Tracheal epithelial cell (primary cell): ENCODE results near the gene PCDHB2. TPM values are rescaled to one million over a fixed set of nuclear protein-coding genes. Genes with fewer than 3 reads are reported as not detected.

Experiments
- total RNA-seq: library from RNA; depleted of rRNA; stranded (reverse); fragments of >200 nt; gene quantifications from 2 replicates; pipeline ENCODE4 v1.2.1, GENCODE V29; 2014

Gene PCDHB2
- total RNA-seq: 0.43 and 1.4 TPM in 2 replicates

GRCh38 chr5:141094481-141095262 is at the start of gene PCDHB2:
PCDHB2 (plus strand) TSS chr5:141094615; CDS start chr5:141094791, 176 bp downstream.

GRCh38 chr5:141050622-141051520 is 43.5 kb upstream of the PCDHB2 start, which contains the start of gene PCDHB1:
PCDHB1 (plus strand) TSS chr5:141051374; CDS start chr5:141051471, 97 bp downstream.

GRCh38 chr5:141100243-141100805 is 5.9 kb downstream of the PCDHB2 start, which contains the start of gene PCDHB3:
PCDHB3 (plus strand) TSS chr5:141100473; CDS start chr5:141100650, 177 bp downstream.

GRCh38 chr5:141121563-141121962 is 27.1 kb downstream of the PCDHB2 start, which contains the start of gene PCDHB4:
PCDHB4 (plus strand) TSS chr5:141121818; CDS start chr5:141121999, 181 bp downstream.

GRCh38 chr5:141135030-141135717 is 40.8 kb downstream of the PCDHB2 start, which contains the start of gene PCDHB5:
PCDHB5 (plus strand) TSS chr5:141135206; CDS start chr5:141135435, 229 bp downstream.

Other genes starting within 250 kb of the PCDHB2 start
- gene PCDHA9, start 246.2 kb upstream of the PCDHB2 start, total RNA-seq: under 0.01 TPM in 2 replicates
- under 0.01 and 0.48 TPM in 2 replicates for gene PCDHA10, start 238.7 kb upstream of the PCDHB2 start, total RNA-seq
- 0.48 and 1.7 TPM in 2 replicates for gene PCDHA11, start 225.7 kb upstream of the PCDHB2 start, total RNA-seq
- 0.21 and 0.48 TPM in 2 replicates for gene PCDHA12, start 219.3 kb upstream of the PCDHB2 start, total RNA-seq
- gene PCDHA13, start 212.5 kb upstream of the PCDHB2 start, total RNA-seq: 0.24 TPM in 1 of 2 replicates, not detected in the other
- 0.48 and 0.85 TPM in 2 replicates for gene PCDHAC1, start 168.3 kb upstream of the PCDHB2 start, total RNA-seq
- 1.9 and 16.0 TPM in 2 replicates for gene PCDHAC2, start 128.1 kb upstream of the PCDHB2 start, total RNA-seq
- not detected in 2 replicates for gene PCDHB1, start 43.2 kb upstream of the PCDHB2 start, total RNA-seq
- gene PCDHB3, start 5.9 kb downstream of the PCDHB2 start, total RNA-seq: 0.21 and 0.48 TPM in 2 replicates
- under 0.01 TPM in 1 of 2 replicates, not detected in the other for gene PCDHB4, start 27.2 kb downstream of the PCDHB2 start, total RNA-seq
- gene PCDHB5, start 40.6 kb downstream of the PCDHB2 start, total RNA-seq: 0.24 and 0.64 TPM in 2 replicates
- gene PCDHB6, start 55.4 kb downstream of the PCDHB2 start, total RNA-seq: not detected in 2 replicates
- under 0.01 TPM in 1 of 2 replicates, not detected in the other for gene PCDHB7, start 78.0 kb downstream of the PCDHB2 start, total RNA-seq
- gene PCDHB8, start 83.2 kb downstream of the PCDHB2 start, total RNA-seq: under 0.01 TPM in 2 replicates
- gene PCDHB16, start 87.8 kb downstream of the PCDHB2 start, total RNA-seq: under 0.01 TPM in 1 of 2 replicates, not detected in the other
- gene PCDHB9, start 92.5 kb downstream of the PCDHB2 start, total RNA-seq: under 0.01 TPM in 1 of 2 replicates, not detected in the other
- gene PCDHB10, start 97.7 kb downstream of the PCDHB2 start, total RNA-seq: under 0.01 and 0.21 TPM in 2 replicates
- gene PCDHB11, start 105.0 kb downstream of the PCDHB2 start, total RNA-seq: 0.24 and 0.43 TPM in 2 replicates
- gene PCDHB12, start 114.1 kb downstream of the PCDHB2 start, total RNA-seq: under 0.01 TPM in 1 of 2 replicates, not detected in the other
- 0.24 TPM in 1 of 2 replicates, not detected in the other for gene PCDHB13, start 119.3 kb downstream of the PCDHB2 start, total RNA-seq
- 0.24 and 0.43 TPM in 2 replicates for gene PCDHB14, start 128.7 kb downstream of the PCDHB2 start, total RNA-seq
- 0.21 and 0.24 TPM in 2 replicates for gene PCDHB15, start 150.8 kb downstream of the PCDHB2 start, total RNA-seq
- gene SLC25A2, start 209.4 kb downstream of the PCDHB2 start, total RNA-seq: not detected in 2 replicates
- gene TAF7, start 226.2 kb downstream of the PCDHB2 start, total RNA-seq: 30.1 and 32.8 TPM in 2 replicates
- under 0.01 TPM in 1 of 2 replicates, not detected in the other for gene PCDHGA1, start 235.9 kb downstream of the PCDHB2 start, total RNA-seq
- gene PCDHGA2, start 244.1 kb downstream of the PCDHB2 start, total RNA-seq: 0.21 and 0.48 TPM in 2 replicates
- gene PCDHGA3, start 249.2 kb downstream of the PCDHB2 start, total RNA-seq: under 0.01 and 0.21 TPM in 2 replicates